Stimulated activated CD4-positive, alpha-beta T cell treated with anti-CD3 and anti-CD28 coated beads, Interleukin-1b, Interleukin-23, amount 100 ng/mL, for 48 hours (primary cell): ENCODE measurements around the gene DYNAP.

Source experiments
- DNase-seq: peaks from one replicate; pipeline ENCODE4 v3.0.0-alpha.2; 2020

DYNAP gene

DNA sequence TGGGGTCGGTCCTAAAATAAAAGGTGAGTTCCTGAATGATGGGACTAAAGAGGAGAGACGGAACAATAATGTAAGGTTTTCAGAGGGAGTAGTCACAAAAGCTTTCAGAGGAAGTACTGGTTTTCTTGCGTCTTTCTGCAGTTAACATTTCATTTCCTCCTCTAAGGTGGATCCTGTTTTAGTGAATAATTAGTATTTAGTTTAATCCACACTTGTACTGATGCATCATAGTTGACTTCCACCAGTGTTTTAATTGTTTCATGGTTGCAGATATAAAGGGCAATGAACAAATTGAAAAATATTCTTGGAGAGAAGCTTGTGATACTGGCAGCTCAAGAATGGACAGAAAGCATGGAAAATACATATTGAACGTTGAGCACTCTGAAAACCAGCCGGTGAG lies at the start of gene DYNAP:
TSS of gene DYNAP (plus strand) at position 301 of the 400 bp plus-strand sequence. CDS start at position 339, 38 bp downstream.
- DNase-seq: no peak

- DNase-seq: no peak
Observed at GRCh38 chr18:54551590-54551989, 39.5 kb upstream of the DYNAP start.

DNA sequence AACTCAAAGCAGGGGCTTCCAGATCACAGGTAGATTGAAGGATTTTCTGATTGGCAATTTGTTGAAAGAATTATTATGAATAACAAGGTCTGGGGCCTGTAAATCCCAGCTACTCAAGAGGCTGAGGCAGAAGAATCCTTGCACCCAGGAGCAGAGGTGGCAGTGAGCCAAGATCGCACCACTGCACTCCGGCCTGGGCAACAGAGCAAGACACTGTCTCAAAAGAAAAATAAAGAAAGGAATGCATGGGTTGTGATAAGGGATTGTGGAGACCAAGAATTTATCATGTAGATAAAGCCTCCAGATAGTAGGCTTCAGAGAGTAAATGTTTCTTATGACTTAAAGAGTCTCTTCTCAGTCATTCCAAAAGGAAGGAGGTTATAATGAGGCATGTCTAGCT lies 35.8 kb upstream of the DYNAP start:
- no peak for DNase-seq

DNA sequence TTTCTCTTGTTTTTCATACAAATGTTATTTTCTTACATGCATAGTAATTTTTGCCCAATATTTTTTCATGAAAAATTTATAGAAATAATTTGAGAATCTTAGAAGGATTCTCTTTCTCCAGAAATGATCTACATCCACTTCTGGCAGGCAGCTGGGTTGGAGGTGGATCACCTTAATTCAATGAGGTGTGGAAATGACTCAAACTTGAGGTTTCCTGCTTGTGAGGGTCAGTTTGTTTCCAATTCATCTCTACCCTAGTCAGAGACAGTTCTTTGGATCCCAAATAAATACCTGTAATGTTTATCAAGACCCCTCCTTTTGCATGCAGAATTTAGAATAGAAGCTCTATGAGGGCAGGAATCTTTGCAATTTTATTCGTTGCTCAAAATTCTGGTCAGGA lies 35.0 kb upstream of the DYNAP start:
- no peak for DNase-seq

GRCh38 chr18:54557958-54558357 lies 33.1 kb upstream of the DYNAP start:
- DNase-seq: no peak

DNA sequence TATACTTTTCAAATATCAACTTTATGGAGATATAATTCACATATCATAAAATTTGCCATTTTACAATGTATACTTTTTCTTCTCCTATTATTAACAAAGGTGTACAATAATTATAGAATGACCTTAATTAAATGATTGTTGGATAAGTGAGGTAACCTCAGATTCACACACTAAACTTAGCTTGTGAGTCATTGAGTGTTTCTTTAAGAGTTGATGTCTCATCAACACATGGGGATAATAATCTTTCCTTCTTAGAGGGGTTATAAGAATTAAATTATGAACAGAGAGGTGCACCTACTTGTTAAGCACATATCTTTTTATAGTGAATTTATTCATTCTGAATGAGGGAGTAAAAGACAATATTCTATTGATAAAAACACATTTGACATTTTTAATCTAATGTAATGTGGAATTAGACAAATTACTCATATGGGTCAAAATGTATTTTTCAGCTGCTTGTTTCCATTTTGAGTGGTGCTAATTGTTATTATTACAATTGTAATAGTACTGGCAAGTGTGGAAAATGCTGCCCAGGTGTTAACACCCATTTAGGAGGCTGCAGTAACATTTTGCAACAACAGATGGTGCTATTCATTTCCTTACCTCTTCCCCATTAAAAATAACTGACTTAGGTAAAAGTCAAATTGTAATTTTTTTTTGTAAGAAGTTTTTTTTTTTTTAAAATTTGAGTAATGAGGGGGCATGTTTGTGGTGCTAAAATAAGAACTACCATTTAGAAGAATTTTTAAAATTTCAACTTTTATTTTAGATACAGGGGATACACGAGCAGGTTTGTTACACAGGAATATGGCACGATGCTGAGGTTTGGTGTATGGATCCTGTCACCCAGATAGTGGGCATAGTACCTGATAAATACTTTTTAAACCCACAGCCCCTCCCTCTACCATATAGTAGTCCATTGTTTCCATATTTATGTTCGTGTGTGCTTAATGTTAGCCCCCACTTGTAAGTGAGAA lies 32.1 kb upstream of the DYNAP start:
- DNase-seq: no peak

DNA sequence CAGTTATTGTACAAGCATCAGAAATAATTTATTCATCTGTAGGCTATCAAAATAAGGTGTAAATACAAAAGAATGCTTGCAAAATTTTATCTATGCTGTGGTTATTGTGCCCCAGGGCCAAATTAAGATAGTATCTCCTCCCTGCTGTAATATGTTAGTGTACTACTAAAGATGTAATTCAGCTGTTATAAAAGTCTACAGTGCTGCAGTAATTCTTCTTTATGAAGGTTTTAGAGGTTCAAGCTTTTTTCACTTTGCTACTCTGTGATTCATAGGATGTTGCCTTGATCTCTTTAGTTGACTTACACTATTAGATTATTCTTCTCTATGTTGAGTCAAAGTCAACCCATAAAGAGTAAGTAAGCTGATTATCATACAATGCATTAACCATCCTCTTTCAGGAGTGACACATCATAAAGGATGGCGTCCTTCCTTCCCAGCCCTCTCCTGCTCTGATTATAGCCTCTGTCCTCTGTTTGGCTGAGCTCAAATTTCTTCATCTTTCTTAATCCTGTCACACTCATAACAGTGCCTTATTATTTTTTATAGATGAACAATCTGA lies 29.3 kb upstream of the DYNAP start:
- no peak for DNase-seq

DNA sequence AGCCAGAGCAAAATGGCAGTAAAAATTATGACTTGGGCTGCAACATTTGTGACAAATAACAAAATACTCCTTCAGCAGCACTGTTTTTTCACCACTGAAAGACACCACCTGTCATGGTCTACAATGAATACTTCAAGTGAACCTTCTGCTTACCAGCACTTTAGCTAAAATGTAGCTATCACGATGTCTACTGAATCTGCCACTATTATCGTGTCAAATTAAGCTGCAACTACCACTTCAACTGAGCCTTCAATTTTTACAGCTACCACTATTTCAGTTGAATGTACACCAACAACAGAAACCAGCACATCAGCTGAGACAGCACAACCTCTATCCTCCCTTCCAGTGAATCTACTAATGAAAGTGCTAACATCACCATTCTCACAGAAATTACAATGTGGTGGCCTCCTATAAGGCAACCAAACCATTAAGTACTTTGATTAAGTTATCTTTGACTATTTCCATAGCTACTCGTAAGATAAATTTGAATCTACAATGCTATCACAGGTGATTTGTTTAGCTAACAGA lies 10.8 kb upstream of the DYNAP start:
- DNase-seq: no peak

DNA sequence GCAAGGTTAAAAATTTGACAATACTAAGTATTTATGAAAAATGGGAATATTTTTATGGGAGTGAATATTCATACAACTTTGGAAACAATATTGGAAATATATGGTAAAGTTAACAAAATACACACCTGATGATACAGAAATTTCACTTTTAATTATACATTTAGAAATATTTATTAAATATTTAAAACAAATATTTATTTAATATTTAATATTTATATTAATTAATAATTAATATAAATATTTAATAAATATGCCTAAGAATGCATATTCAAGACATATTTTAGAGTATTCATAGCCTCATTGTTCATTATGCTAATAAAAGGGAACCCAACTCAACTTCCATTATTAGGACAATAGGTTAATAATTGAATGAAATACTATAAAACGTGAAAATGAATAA lies 7.0 kb upstream of the DYNAP start:
- DNase-seq: no peak

GRCh38 chr18:54585743-54586142 lies 5.3 kb upstream of the DYNAP start:
- no peak for DNase-seq

DNA sequence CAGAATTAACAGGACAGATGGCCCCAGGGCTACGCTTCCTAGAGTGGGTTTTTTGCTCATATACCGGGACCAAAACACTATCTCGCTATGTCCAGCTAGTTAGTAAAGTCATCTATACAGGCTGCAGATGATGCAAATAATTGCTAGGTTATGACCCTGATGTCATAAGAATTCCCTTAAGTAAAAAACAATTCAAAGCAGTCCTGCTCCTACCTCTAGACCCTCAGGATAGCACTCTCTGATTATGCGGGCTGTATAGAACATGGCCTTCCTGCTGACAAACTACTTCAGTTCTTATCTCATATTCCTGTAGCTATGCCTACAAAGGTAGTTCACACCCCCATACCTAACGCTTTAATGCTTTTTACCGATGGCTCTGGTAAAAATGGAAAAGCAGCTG lies 13.2 kb downstream of the DYNAP start:
- no peak for DNase-seq

DNA sequence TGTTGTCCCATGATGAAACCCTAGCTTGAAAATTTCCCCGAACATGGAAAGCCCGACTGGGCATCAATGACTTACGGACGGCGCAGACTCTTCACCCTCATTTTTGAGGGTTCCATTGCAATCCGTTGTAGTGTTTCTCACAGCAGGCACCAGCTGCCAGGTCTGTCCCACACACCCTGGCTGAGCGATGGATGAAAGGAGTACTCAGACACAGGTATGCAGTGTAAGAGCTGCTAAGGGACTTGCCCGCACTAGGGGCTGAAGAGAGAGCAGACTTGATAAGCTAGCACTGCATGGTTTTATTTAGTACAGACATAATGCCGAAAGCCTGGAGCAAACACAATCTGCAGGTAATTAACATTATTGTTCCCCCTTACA lies 15.8 kb downstream of the DYNAP start:
- DNase-seq: no peak

DNA sequence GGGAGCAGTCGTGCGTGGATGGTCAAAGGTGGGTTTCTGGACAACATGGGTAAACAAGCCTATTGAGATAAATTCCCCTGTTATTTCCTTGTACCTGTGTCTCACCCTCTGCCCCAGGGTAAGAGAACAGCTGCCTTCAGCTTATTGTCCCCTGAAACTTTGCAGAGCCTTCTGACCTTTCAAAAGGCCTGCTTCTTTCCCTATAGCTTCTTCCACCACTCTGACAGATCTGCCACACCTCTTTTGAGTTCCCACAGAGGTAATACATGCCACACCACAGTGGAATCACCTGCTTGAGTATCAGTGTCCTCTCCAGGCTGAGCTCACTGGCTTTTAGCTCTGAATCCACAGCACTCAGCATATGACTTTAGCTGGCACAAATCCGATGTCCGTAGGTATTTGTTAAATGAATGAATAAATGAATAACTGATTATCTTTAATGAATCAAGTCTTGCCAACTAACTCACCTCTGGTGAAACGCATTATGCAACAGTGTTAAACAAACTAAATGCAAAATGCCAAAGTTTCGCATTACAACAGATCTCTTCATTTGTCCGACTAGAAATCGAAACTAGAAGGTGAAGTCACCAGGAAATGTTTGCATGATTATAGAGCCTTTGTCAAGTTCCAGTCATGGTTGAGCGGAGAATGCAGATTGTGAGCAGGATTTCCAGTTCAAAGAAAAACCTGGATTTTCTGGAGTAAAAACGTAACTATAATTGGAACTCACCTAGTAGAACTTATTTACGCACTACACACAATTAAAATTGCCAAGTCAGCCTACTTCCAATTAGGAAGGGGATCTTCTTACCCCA lies 16.4 kb downstream of the DYNAP start:
- DNase-seq: no peak

- DNase-seq: no peak
Observed at GRCh38 chr18:54608028-54608642, 17.1 kb downstream of the DYNAP start.

DNA sequence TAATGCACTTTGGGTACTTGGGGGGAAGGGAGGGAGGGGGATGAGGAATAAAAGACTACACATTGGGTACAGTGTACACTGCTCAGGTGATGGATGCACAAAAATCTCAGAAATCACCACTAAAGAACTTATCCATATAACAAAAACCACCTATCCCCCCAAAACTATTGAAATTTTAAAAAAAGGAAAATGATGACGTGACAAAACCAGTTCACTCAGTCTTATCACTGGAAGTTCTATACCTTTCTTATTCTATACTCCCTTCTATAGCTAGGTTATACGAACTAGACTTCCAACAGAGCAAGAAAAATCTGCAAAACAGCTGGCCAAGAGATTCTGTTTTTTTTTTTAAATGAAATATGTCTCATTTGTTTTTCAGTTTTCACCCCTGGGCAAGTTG lies 20.8 kb downstream of the DYNAP start:
- no peak for DNase-seq

DNA sequence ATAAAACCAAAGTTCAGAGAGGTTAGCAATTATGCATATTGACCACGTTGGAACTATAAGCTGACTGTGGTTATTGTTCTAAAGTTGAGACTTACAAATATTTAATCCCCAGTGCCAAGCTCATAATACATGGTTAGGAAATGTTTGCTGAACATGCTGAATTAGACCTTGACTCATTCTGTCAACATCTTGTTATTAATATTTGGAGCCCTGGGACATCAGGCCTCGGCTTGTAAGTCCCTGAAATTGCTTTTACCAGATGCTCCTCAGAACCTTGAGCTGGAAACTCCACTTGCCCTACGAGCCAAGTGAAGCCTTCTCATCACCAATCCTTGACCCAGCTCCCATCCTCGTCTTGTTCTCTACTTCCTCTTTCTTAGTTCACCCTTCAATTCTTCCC lies 21.2 kb downstream of the DYNAP start:
- DNase-seq: no peak

DNA sequence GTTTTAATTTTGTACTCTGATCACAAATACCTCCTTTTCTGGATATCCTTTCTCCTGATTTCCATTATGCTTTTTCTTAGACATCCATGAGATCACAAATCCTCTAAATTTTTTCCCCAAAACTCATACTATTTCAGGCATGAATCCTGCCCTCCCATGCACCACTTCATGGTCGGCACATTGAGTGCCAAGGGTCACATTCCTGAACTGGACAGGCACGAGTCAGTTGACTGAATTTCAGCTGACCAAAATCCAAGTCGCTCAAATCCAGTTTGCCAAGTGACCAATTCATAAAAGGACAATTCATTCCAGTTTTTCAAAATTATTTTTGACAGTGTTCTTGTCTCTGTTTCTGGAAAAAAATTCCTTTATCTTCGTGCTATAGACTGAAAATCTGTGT lies 22.1 kb downstream of the DYNAP start:
- DNase-seq: no peak

GRCh38 chr18:54616220-54616848 lies 25.3 kb downstream of the DYNAP start:
- no peak for DNase-seq

DNA sequence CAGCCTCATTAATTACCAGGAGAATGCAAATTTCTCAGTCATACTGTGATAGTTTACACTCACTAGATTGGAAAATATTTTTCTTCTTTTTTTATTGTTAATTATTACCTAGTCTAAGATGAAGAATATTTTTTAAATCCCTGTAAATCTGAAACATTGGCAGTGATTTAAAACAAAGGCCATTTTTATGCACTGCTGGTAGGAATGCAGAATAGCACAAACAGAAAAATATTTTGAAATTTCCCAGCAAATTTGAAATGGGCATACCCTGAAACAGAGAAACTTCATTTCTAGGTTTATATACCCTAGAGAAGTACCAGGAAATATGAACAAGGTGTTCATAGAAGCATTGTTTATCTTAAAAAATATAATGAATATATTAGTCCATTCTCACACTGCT lies 31.0 kb downstream of the DYNAP start:
- no peak for DNase-seq

- no peak for DNase-seq
Observed at GRCh38 chr18:54626779-54627178, 35.7 kb downstream of the DYNAP start.

DNA sequence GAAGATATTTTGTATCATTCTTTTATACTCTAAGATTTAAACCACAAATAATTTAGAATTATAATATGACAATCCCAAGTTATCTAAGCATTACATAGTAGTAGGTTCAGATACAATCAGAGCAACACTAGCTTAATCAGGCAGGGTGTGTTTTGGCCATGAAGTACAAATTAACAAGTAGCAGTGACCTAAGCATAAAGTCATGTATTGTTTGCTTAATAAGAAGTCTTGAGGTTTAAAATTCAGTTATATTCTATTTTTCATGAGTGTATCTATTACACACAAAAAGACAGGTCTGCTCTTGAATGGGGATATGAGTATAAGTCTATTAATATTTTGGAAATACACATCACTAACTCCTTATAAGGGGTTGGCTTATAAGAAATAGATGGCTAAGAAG lies 39.9 kb downstream of the DYNAP start:
- no peak for DNase-seq

DNA sequence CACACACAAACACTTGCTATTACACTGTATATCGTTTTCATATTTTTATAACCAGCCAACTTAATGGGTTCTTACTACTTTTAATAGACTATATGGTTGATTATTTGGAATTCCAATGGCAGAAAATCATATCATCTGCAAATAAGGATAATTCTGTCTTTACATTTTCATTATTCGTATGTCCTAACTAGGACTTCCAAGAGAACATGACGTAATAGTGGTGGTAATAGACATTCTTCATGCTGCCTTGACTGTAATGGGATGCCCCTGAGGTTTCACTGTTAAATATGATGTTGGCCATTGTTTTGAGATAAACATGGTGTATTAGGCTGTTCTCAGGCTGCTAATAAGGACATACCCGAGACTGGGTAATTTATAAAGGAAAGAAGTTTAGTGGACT lies 45.2 kb downstream of the DYNAP start:
- DNase-seq: no peak

- no peak for DNase-seq
Observed at GRCh38 chr18:54641734-54642133, 50.7 kb downstream of the DYNAP start.
